GM18511 (cell line): Measurements from ENCODE around the gene NFKBIL1.
"Not testable (repeated sequence)": the region's sequence is repeated elsewhere in the genome, so short reads cannot be mapped to it uniquely, and the experiment has no call there.

Source experiments
- ATAC-seq: cut with Tn5 transposase; IDR thresholded peaks from one replicate; pipeline ENCODE4 v1.9.1; 2021; ENCODE audit warnings: mild to moderate bottlenecking, moderate library complexity; ENCODE audit not compliant: unreplicated experiment

Gene NFKBIL1

GRCh38 chr6:31546958-31547726, at the start of gene NFKBIL1:
Gene NFKBIL1, plus strand, starts transcription at chr6:31547608. Its CDS starts 87 bp downstream, at chr6:31547695.
- peak; percentile 72 for ATAC-seq

GRCh38 chr6:31498748-31499147, 48.7 kb upstream of the NFKBIL1 start:
- no peak for ATAC-seq

GRCh38 chr6:31499648-31500047, 47.8 kb upstream of the NFKBIL1 start:
- ATAC-seq = not testable (repeated sequence)

GRCh38 chr6:31502586-31502985, 44.8 kb upstream of the NFKBIL1 start:
- ATAC-seq = no peak

- not testable (repeated sequence) for ATAC-seq
These were observed 38.4 kb upstream of the NFKBIL1 start for GRCh38 chr6:31509036-31509435.

- ATAC-seq = no peak
These were observed 37.4 kb upstream of the NFKBIL1 start for GRCh38 chr6:31510007-31510406.

GRCh38 chr6:31513456-31514165, 33.8 kb upstream of the NFKBIL1 start:
- no peak for ATAC-seq

- ATAC-seq = no peak
These were observed 25.6 kb upstream of the NFKBIL1 start for GRCh38 chr6:31521835-31522234.

GRCh38 chr6:31525553-31525931, 21.9 kb upstream of the NFKBIL1 start:
- no peak for ATAC-seq

GRCh38 chr6:31525932-31526591, 21.3 kb upstream of the NFKBIL1 start:
- ATAC-seq = no peak

- no peak for ATAC-seq
These were observed 19.1 kb upstream of the NFKBIL1 start for GRCh38 chr6:31528307-31528777.

GRCh38 chr6:31528821-31529328, 18.5 kb upstream of the NFKBIL1 start, which contains the start of gene MCCD1:
Gene MCCD1, plus strand, starts transcription at chr6:31528962. Its CDS starts 53 bp downstream, at chr6:31529015.
- no peak for ATAC-seq

GRCh38 chr6:31529329-31530150, 17.9 kb upstream of the NFKBIL1 start:
- no peak for ATAC-seq

GRCh38 chr6:31530659-31531058, 16.7 kb upstream of the NFKBIL1 start:
- no peak for ATAC-seq

- no peak for ATAC-seq
These were observed 16.2 kb upstream of the NFKBIL1 start for GRCh38 chr6:31531162-31531561.

GRCh38 chr6:31531771-31532643, 15.4 kb upstream of the NFKBIL1 start:
- no peak for ATAC-seq

- ATAC-seq = no peak
These were observed 14.6 kb upstream of the NFKBIL1 start for GRCh38 chr6:31532644-31533454.

- ATAC-seq = no peak
These were observed 14.0 kb upstream of the NFKBIL1 start for GRCh38 chr6:31533455-31533841.

GRCh38 chr6:31534011-31534410, 13.4 kb upstream of the NFKBIL1 start:
- no peak for ATAC-seq
